HCT116 (cell line): Measurements from ENCODE around the gene NTSR1. TPM values are rescaled to one million over a fixed set of nuclear protein-coding genes. Genes with fewer than 3 reads are reported as not detected.

Source experiments
- ATAC-seq: fragments of 200-7000 bp; cut with Tn5 transposase; 2 replicates; pipeline ENCODE4 v1.9.1; 2020; ENCODE audit warnings: mild to moderate bottlenecking, moderate library complexity
- BruUV-seq: library from RNA; stranded (reverse); fragments of 400-500 nt; replicated peaks from 2 replicates; lab custom pipeline; 2021; lab: Mats Ljungman, UMichigan
- CTCF ChIA-PET: fragments of 300-600 bp; sonication (Branson Sonifier 250); formaldehyde crosslinking; loops from one replicate; lab custom pipeline; 2021; ENCODE audit warnings: antibody characterized with exemption; lab: Charles Lee
- POLR2A ChIA-PET: fragments of 300-600, 350-600 bp; sonication (Branson Sonifier 250); formaldehyde crosslinking; loops from one replicate; lab custom pipeline; 2021; ENCODE audit warnings: antibody characterized with exemption; lab: Charles Lee
- RAD21 ChIA-PET, 2 experiments: fragments of 300-600 bp; sonication (Branson Sonifier 250); formaldehyde crosslinking; loops; one replicate each; lab custom pipeline; 2023; ENCODE audit warnings: low total read pairs in 2 of 2; ENCODE audit not compliant: uncharacterized antibody in 2 of 2, unreplicated experiment in 2 of 2, low non-redundant PET in 1 of 2; lab: Charles Lee
- DNase-seq: peaks from one replicate; pipeline ENCODE4 v3.0.0-alpha.2; 2010; ENCODE audit warnings: low read depth, low spot score
- H2AFZ ChIP-seq: fragments of 200-600 bp; shearing (Covaris generic), sonication (generic); 2 replicates; pipeline ENCODE4 v1.6.1; 2017; ENCODE audit warnings: low read depth, mixed run types, mixed read lengths, antibody characterized with exemption, low read length; ENCODE audit not compliant: poor library complexity, severe bottlenecking
- H3K27ac ChIP-seq: 2 replicates; pipeline ENCODE4 v1.5.1; 2012; ENCODE audit warnings: low read depth, low read length
- H3K27me3 ChIP-seq: fragments of 200-600 bp; sonication (generic); 2 replicates; pipeline ENCODE4 v1.6.1; 2016; ENCODE audit warnings: mixed run types, low read length, mixed read lengths; ENCODE audit not compliant: insufficient read depth
- H3K36me3 ChIP-seq, 2 experiments: fragments of 200-500 bp in 1 of 2; fragments of 200-600 bp in 1 of 2; sonication (Bioruptor generic) in 1 of 2; sonication (generic) in 1 of 2; 2 replicates each; pipeline versions ENCODE4 v1.5.1 to v1.6.1; 2014 to 2016; ENCODE audit warnings: low read length in 2 of 2, inconsistent platforms in 1 of 2, mixed read lengths in 1 of 2, mixed run types in 1 of 2; ENCODE audit not compliant: insufficient read depth in 2 of 2, control insufficient read depth in 1 of 2
- H3K4me1 ChIP-seq, 2 experiments: fragments of 200-600 bp in 1 of 2; sonication (generic) in 1 of 2; 2 replicates each; pipeline versions ENCODE4 v1.5.1 to v1.6.1; 2012 to 2017; ENCODE audit warnings: low read length in 2 of 2, inconsistent platforms in 1 of 2, mild to moderate bottlenecking in 1 of 2, mixed read lengths in 1 of 2, mixed run types in 1 of 2, moderate library complexity in 1 of 2; ENCODE audit not compliant: insufficient read depth in 2 of 2, control insufficient read depth in 1 of 2
- H3K4me2 ChIP-seq: fragments of 200-600 bp; sonication (generic); 2 replicates; pipeline ENCODE4 v1.6.1; 2017; ENCODE audit warnings: mixed run types, low read length, mixed read lengths
- H3K4me3 ChIP-seq, 2 experiments: fragments of 200-600 bp in 1 of 2; sonication (generic) in 1 of 2; replicated peaks in 1 of 2; 2 replicates each; pipeline ENCODE4 v1.5.1; 2011 to 2016; ENCODE audit warnings: low read length in 2 of 2, control low read depth in 1 of 2, low read depth in 1 of 2, mild to moderate bottlenecking in 1 of 2, mixed read lengths in 1 of 2, mixed run types in 1 of 2
- H3K79me2 ChIP-seq: fragments of 200-600 bp; sonication (generic); 2 replicates; pipeline ENCODE4 v1.6.1; 2017; ENCODE audit warnings: mild to moderate bottlenecking, mixed run types, low read length, moderate library complexity, mixed read lengths; ENCODE audit not compliant: insufficient read depth
- H3K9ac ChIP-seq: fragments of 200-600 bp; sonication (generic); 2 replicates; pipeline ENCODE4 v1.6.1; 2016; ENCODE audit warnings: low read length, mixed read lengths
- H3K9me2 ChIP-seq: fragments of 200-600 bp; sonication (generic), shearing (Covaris generic); 2 replicates; pipeline ENCODE4 v1.6.1; 2017; ENCODE audit warnings: mixed run types, mild to moderate bottlenecking, moderate library complexity; ENCODE audit not compliant: insufficient read depth
- H3K9me3 ChIP-seq, 2 experiments: fragments of 200-500 bp in 1 of 2; fragments of 200-600 bp in 1 of 2; sonication (Bioruptor generic) in 1 of 2; sonication (generic) in 1 of 2; 2 replicates each; pipeline ENCODE4 v1.6.1; 2014 to 2017; ENCODE audit warnings: low read length in 2 of 2, mixed read lengths in 2 of 2, inconsistent platforms in 1 of 2, low read depth in 1 of 2, mild to moderate bottlenecking in 1 of 2, mixed run types in 1 of 2, moderate library complexity in 1 of 2; ENCODE audit not compliant: control insufficient read depth in 1 of 2, insufficient read depth in 1 of 2
- H4K20me1 ChIP-seq: fragments of 200-600 bp; sonication (generic), shearing (Covaris generic); 2 replicates; pipeline ENCODE4 v1.6.1; 2017; ENCODE audit warnings: mixed run types, mild to moderate bottlenecking, moderate library complexity; ENCODE audit not compliant: insufficient read depth
- ATF3 ChIP-seq: IDR thresholded peaks from 2 replicates; pipeline ENCODE4 v1.6.1; 2012
- CBX3 ChIP-seq: IDR thresholded peaks from 2 replicates; pipeline ENCODE4 v1.6.1; 2012; ENCODE audit warnings: low read depth
- CTCF ChIP-seq, 3 experiments: fragments of 200-600 bp in 1 of 3; sonication (generic) in 1 of 3; IDR thresholded peaks in 2 of 3; conservative IDR thresholded peaks in 1 of 3; 2 replicates each; pipeline ENCODE4 v1.5.1; 2012 to 2017; ENCODE audit warnings: low read depth in 2 of 3, low read length in 2 of 3, antibody characterized with exemption in 1 of 3, borderline replicate concordance in 1 of 3, control low read depth in 1 of 3, mild to moderate bottlenecking in 1 of 3, mixed read lengths in 1 of 3, mixed run types in 1 of 3, moderate library complexity in 1 of 3; ENCODE audit not compliant: insufficient read depth in 1 of 3
- JUND ChIP-seq: IDR thresholded peaks from 2 replicates; pipeline ENCODE4 v1.6.1; 2012
- POLR2AphosphoS5 ChIP-seq: IDR thresholded peaks from 2 replicates; pipeline ENCODE4 v1.6.1; 2011; ENCODE audit warnings: mild to moderate bottlenecking, low read depth, low read length, moderate library complexity
- SIN3A ChIP-seq: IDR thresholded peaks from 2 replicates; pipeline ENCODE4 v1.6.1; 2012; ENCODE audit warnings: low read depth
- TCF7L2 ChIP-seq: IDR thresholded peaks from 2 replicates; pipeline ENCODE4 v1.7.0; 2011; ENCODE audit warnings: borderline replicate concordance, inconsistent platforms; ENCODE audit not compliant: insufficient read depth, insufficient read length; ENCODE audit errors: extremely low read depth
- YY1 ChIP-seq: IDR thresholded peaks from 2 replicates; pipeline ENCODE4 v1.6.1; 2011; ENCODE audit warnings: low read length, low read depth, moderate library complexity, mild to moderate bottlenecking; ENCODE audit not compliant: insufficient replicate concordance; ENCODE audit errors: extremely low read depth
- ZFX ChIP-seq: fragments of 450-650 bp; IDR thresholded peaks from 2 replicates; pipeline ENCODE4 v1.6.1; 2017
- intact Hi-C: fragments of 100-400 bp; cut with micrococcal nuclease; formaldehyde crosslinking; loops from 2 replicates; pipeline ENCODE4 v1.10.0; 2022
- total RNA-seq: library from RNA; stranded (reverse); gene quantifications from one replicate; pipeline ENCODE4 v1.2.1, GENCODE V29; 2021; ENCODE audit not compliant: unreplicated experiment
- TF ChIP-seq, protein P1 (sequence below): IDR thresholded peaks from 2 replicates; pipeline ENCODE4 v1.6.1; 2012
- TF ChIP-seq, protein P2 (sequence below): IDR thresholded peaks from 2 replicates; pipeline ENCODE4 v1.6.1; 2011; ENCODE audit warnings: mild to moderate bottlenecking, low read length, moderate library complexity; ENCODE audit not compliant: insufficient replicate concordance; ENCODE audit errors: extremely low read depth

Gene NTSR1
- total RNA-seq, 1 experiment from 2014 or later = 187 TPM

DNA sequence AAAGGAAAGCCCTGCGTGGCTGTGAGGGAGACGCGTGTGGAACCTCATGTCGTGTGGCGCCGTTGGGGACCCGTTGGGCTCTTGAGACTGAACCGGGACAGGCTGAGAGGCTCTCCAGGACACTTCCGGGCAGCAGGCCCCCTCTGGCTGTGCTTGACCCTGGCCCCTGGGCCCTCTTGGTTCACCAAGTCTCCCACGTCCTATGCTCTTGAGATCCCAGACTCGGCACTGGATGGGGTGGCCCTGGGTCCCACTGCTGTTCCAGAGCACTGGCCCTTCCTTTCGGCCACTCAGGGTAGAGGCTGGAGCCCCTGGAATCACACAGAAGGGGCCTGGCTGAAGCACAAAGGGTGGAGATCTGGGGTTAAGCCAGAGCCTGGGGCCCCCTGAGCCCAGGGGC is 30.4 kb downstream of the NTSR1 start (continued):
- no peak for TF ChIP-seq TCF7L2
- TF ChIP-seq JUND = no peak
- TF ChIP-seq CBX3 = no peak
- TF ChIP-seq ATF3 = no peak
- TF ChIP-seq, protein P1, sequence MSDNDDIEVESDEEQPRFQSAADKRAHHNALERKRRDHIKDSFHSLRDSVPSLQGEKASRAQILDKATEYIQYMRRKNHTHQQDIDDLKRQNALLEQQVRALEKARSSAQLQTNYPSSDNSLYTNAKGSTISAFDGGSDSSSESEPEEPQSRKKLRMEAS = no peak
- no peak for TF ChIP-seq ZFX

DNA sequence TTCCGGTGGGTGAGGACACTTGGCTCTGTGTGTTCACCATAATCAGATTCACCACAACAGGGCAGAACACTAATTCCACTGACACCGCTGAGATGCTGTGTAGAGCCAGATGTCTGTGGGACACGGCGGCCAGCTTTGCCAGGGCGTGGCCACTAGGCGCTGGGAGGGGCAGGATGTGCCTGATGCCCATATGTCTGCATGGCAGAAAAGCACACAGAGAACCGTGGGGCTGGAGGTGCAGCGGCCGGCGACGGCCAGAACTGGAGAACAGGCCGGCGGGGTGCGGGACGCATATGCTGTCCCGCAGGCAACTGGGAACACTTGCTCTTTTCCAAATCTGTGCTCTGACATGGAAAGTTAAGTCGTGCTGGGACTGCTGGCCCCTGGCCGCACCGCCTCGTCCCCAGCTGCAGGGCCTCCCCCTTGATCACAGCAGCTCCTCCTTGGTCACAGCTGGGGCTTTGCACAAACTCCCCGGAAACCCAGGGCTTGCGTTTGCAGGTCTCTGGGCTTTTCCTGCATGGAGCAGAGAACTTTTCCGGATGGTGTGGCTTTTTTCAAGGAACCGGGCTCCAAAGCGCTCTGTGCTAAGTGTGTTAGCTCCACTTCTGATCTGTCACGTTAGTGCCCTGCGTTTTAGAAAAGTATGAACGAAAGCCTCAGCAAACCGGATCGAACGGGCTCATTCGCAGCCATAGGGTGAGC is 31.1 kb downstream of the NTSR1 start:
- CTCF ChIA-PET = no interaction called here

More for the DNA sequence above, 31.1 kb downstream of the NTSR1 start:
- H2AFZ ChIP-seq = no peak overlapping the region
- intact Hi-C loops = loop anchor here (2.0 kb wide), 1 partner anchor 71 kb away; no protein-coding TSS in a partner anchor
- TF ChIP-seq, protein P2, sequence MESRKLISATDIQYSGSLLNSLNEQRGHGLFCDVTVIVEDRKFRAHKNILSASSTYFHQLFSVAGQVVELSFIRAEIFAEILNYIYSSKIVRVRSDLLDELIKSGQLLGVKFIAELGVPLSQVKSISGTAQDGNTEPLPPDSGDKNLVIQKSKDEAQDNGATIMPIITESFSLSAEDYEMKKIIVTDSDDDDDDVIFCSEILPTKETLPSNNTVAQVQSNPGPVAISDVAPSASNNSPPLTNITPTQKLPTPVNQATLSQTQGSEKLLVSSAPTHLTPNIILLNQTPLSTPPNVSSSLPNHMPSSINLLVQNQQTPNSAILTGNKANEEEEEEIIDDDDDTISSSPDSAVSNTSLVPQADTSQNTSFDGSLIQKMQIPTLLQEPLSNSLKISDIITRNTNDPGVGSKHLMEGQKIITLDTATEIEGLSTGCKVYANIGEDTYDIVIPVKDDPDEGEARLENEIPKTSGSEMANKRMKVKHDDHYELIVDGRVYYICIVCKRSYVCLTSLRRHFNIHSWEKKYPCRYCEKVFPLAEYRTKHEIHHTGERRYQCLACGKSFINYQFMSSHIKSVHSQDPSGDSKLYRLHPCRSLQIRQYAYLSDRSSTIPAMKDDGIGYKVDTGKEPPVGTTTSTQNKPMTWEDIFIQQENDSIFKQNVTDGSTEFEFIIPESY = no peak
- TF ChIP-seq TCF7L2 (no peak), POLR2AphosphoS5 (peak; percentile 65), CTCF (IDR thresholded peaks at IDR 0.05 in 2 of 3, conservative IDR thresholded peaks at IDR 0.05 in 1 of 3; ENCODE audit: borderline replicate concordance in 1 of 3, insufficient read depth in 1 of 3, low read depth in 2 of 3, low read length in 2 of 3) (peak in 2 of 3 experiments; percentile 18 to 21; a peak in 1 of 6 replicates), SIN3A (no peak), YY1 (peak; percentile 50)
- TF ChIP-seq, all 23 proteins: peak for 3
- peak overlapping the region; percentile 77 for H3K4me2 ChIP-seq
- DNase-seq = no peak
- H3K4me1 ChIP-seq = peaks cover 69 to 94% of the 10 kb centered on the region in 2 experiments
- no peaks in the 10 kb centered on the region for H3K9me2 ChIP-seq
- no peaks in the 10 kb centered on the region for H3K9me3 ChIP-seq
- TSS peak; percentile 79 for BruUV-seq
- ChIA-PET POLR2A (interaction anchor here (0.8 to 2.6 kb wide), 6 partner anchors 19 to 101 kb away, joined by 3 to 12 read pairs (median 4); partner anchors contain the start of gene NTSR1), RAD21 (interaction anchor here (0.5 to 1.3 kb wide), 4 partner anchors 17 to 51 kb away, joined by 3 to 7 read pairs (median 5); partner anchors contain the start of gene NTSR1 (in 1 of the 2))
- ATAC-seq = peak; percentile 23
- H3K27me3 ChIP-seq = no peaks in the 10 kb centered on the region
- peak overlapping the region; percentile 16 to 37 for H3K4me3 ChIP-seq
- peaks cover 0 to 45% of the 10 kb centered on the region in 2 experiments; a peak in 1 of 4 replicates for H3K36me3 ChIP-seq
- peak overlapping the region; percentile 100 for H3K27ac ChIP-seq
- H3K9ac ChIP-seq = peak overlapping the region; percentile 78
- H4K20me1 ChIP-seq = no peaks in the 10 kb centered on the region
- peaks cover 85% of the 10 kb centered on the region for H3K79me2 ChIP-seq
